Glomerular endothelial cell (primary cell): ENCODE data around the gene CDC34. TPM values are rescaled to one million over a fixed set of nuclear protein-coding genes. Genes with fewer than 3 reads are reported as not detected.

ENCODE experiments used
- DNase-seq: peaks from one replicate; pipeline ENCODE4 v3.0.0-alpha.2; 2011; ENCODE audit warnings: low read depth, low spot score; ENCODE audit errors: extremely low read depth
- total RNA-seq: library from RNA; depleted of rRNA; stranded (reverse); fragments of >200 nt; gene quantifications from 2 replicates; pipeline ENCODE4 v1.2.3, GENCODE V29; 2015

Gene CDC34
- total RNA-seq, 1 donor from 2014 or later, result 148 TPM

DNA sequence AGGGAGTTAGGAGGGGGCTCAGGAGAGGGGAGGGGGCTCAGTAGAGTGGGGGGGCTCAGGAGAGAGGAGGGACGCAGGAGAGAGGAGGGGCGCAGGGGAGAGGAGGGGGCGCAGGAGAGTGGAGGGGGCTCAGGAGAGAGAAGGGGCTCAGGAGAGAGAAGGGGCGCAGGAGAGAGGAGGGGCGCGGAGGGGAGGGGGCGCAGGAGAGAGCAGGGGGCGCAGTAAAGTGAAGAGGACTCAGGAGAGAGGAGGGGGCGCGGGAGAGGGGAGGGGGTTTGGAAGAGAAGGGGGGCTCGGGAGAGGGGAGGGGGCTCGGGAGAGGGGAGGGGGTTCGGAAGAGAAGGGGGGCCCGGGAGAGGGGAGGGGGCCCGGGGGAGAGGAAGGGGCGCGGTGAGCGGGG, 34.6 kb upstream of the CDC34 start:
- no peak for DNase-seq

- no peak for DNase-seq
Observed at GRCh38 chr19:497491-497868, 34.1 kb upstream of the CDC34 start.

GRCh38 chr19:497869-498510, 33.6 kb upstream of the CDC34 start:
- no peak for DNase-seq

- DNase-seq, result no peak
Observed at GRCh38 chr19:498511-498891, 33.1 kb upstream of the CDC34 start.

DNA sequence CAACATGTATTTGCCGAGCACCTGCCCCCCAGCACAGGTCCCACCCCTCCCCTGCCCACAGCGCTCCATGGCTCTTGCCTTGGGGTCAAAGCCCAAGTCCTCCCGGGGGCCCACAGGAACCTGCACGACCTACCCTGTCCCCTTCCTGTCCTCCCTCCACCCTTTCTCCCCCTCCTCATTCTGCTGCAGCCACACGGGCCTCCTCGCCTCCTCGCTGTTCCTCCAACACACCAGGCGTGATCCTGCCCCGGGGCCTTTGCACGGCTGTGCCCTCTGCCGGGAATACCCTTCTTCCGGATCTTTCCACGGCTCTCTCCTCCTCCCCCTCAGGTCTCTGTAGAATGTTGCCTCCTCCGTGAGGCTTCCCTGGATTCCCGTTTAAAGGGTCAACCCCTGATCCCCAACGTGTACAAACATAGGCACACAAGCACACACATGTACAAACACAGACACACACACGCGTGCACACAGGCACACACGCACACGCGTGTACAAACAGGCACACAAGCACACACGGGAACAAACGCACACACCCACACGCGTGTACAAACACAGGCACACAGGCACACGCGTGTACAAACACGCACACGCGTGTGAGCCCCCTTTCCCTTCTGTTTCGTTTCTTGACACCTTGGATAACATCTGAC, 32.5 kb upstream of the CDC34 start:
- no peak for DNase-seq

DNA sequence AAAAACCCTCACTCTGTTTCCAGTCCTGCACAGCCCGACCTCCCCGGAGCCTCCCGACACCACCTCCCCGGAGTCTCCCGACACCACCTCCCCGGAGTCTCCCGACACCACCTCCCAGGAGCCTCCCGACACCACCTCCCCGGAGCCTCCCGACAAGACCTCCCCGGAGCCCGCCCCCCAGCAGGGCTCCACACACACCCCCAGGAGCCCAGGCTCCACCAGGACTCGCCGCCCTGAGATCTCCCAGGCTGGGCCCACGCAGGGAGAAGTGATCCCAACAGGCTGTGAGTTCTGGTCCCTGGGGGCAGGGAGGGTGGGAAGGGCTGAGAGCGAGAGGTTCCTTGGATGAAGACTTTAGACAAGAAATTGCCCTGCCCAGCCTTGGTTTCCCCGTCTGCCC, 29.9 kb upstream of the CDC34 start:
- no peak for DNase-seq

DNA sequence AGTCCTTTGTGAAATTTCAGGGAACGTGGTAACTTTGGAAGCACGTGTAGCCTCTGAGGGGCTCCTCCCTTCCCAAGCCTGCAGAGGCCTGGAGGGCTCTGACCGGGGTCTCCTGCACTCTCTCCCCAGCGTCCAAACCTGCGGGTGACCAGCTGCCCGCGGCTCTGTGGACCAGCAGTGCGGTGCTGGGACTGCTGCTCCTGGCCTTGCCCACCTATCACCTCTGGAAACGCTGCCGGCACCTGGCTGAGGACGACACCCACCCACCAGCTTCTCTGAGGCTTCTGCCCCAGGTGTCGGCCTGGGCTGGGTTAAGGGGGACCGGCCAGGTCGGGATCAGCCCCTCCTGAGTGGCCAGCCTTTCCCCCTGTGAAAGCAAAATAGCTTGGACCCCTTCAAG, 26.9 kb upstream of the CDC34 start:
- no peak for DNase-seq

- DNase-seq, result peak; percentile 100
Observed at GRCh38 chr19:506404-507285, 24.9 kb upstream of the CDC34 start.

DNA sequence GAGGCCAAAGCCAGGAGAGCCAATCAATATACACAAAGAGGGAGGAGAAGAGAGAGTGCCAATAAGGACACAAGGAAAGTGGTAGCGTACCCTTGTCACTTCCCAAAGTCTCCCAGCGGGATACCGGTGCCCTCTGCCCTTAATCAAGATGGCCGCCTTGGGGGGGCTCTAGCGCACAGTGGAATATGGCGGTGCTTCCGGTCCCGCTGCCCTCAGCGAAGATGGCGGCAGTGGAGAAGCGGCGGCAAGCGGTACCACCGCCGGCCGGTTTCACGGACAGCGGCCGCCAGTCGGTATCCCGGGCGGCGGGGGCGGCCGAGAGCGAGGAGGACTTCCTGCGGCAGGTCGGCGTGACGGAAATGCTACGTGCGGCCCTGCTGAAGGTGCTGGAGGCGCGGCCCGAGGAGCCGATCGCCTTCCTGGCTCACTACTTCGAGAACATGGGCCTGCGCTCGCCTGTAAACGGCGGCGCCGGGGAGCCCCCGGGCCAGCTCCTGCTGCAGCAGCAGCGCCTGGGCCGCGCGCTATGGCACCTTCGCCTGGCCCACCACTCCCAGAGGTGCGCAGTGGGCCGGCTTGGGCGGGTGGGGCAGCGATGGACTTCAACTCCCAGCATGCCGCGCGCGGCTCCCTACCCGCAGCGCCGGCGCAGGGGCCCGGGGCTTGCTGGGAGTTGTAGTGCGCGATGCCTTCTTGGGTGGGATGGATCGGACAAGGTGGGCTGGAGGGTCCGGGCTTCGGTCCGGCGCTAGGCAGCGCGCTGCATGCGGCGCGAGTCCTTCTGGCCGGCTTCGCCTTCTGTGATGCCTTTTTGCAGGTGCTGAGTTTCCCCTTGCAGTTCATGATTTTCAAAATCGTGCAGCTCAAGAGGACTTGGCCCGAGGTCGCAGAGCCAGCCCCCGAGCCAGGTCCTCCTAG, 24.0 kb upstream of the CDC34 start, which contains the start of gene TPGS1:
Gene TPGS1 (plus strand): TSS at position 212 of the 918 bp plus-strand sequence. CDS start 10 bp downstream, at position 222.
- DNase-seq, result no peak

DNA sequence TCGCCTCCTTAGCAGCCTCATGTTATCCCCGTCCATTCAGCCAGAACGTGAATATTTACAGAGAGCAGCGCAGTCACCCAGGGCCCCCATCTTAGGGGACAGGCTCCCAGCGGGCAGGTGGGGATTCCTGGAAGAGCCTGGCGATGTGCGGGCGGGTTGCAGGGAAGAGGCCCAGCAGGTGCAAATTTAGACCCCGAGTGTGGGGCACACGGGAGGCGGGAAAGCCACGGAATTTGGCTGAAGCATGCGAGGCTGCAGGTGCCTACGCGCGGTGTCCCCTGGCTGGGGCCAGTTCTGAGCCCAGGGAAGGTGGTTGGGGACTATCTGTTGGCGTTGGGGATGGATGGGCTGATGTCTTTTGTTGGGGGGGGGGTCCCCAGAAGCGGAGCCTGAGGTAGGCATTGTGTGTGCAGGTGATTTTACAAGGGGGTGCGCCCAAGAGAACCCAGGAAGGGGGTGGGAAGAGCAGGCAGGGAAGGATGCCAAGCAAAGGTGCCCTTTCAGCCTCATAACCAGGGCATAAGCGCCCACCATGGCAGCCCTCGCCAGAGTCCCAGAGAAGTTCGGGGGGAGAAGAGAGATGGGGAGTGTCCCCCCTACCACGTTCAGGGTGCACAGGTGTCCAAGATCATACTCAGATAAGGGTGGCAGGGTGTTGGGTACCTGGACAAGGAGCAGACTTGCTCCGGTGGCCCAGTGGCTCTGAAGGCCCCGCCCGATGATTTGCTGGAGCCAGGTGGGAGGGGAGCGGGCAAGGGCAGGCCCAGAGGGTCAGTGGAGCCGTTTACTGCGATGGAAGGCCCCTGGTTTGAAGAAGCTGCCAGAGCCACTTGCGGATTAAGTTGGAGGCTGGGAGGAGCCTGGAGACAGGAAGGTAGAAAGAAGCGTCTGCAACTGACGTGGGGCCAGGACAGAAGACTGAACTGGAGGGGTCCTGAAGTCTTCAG, 23.1 kb upstream of the CDC34 start:
- DNase-seq, result no peak

GRCh38 chr19:510606-511100, 20.9 kb upstream of the CDC34 start:
- no peak for DNase-seq

- DNase-seq, result no peak
Observed at GRCh38 chr19:511101-511851, 20.3 kb upstream of the CDC34 start.

- no peak for DNase-seq
Observed at GRCh38 chr19:512547-513365, 18.8 kb upstream of the CDC34 start.

- DNase-seq, result no peak
Observed at GRCh38 chr19:513368-514165, 18.0 kb upstream of the CDC34 start.

DNA sequence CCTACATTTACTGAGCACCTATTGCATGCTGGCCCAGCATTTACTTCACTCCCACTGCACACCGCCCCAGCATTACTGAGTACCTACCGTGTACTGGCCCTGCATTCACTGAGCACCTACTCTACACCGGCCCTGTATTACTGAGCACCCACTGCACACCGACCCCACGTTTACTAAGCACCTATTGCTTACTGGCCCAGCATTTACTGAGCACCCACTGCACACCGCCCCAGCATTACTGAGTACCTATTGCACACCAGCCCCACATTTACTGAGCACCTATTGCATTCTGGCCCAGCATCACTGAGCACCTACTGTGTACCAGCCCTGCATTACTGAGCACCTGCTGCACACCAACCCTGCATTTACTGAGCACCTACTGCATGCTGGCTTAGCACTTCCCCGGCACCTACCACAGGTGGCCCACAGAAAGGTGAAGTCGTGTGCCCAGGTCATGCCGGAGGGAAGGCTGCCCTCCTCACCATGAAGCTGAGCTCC, 17.3 kb upstream of the CDC34 start:
- DNase-seq, result no peak

DNA sequence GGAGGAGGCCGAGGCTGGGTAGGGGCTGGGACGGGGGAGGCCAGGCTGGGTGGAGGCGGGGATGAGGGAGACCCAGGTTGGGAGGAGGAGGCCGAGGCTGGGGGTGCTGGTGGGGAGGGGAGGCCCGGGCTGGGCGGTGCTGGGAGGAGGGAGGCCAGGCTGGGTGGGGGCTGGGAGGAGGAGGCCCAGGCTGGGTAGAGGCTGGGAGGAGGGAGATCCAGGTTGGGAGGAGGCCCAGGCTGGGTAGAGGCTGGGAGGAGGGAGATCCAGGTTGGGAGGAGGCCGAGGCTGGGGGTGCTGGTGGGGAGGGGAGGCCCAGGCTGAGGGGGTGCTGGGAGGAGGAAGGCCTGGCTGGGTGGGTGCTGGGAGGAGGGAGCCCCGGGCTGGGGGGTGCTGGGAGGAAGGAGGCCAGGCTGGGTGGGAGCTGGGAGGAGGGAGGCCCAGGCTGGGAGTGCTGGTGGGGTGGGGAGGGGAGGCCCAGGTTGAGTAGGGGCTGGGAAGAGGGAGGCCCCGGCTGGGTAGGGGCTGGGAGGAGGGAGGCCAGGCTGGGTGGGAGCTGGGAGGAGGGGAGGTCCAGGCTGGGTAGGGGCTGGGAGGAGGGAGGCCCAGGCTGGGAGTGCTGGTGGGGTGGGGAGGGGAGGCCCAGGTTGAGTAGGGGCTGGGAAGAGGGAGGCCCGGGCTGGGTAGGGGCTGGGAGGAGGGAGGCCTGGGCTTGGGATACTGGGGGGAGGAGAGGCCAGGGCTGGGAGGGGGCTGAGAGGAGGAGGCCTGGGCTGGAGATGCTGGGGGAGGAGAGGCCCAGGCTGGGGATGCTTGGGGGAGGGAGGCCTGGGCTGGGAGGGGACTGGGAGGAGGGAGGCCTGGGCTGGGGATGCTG, 13.6 kb upstream of the CDC34 start:
- DNase-seq, result no peak
